GM08714 (cell line): ENCODE results near the gene RAPSN.
A peak's percentile ranks its signal among the peaks of the same experiment; 100 is the strongest.

Source experiments
- H3K4me3 ChIP-seq: fragments of 200-500 bp; sonication (Bioruptor generic); 2 replicates; pipeline ENCODE4 v1.5.1; 2014; ENCODE audit warnings: mild to moderate bottlenecking, low read length, inconsistent platforms
- ZNF274 ChIP-seq: IDR thresholded peaks from 2 replicates; pipeline ENCODE4 v1.6.1; 2012; ENCODE audit warnings: mild to moderate bottlenecking, low read depth, low read length

The RAPSN gene

GRCh38 chr11:47410370-47411264 lies 38.3 kb downstream of the RAPSN start:
- TF ChIP-seq ZNF274: no peak
- no peak overlapping the region for H3K4me3 ChIP-seq

DNA sequence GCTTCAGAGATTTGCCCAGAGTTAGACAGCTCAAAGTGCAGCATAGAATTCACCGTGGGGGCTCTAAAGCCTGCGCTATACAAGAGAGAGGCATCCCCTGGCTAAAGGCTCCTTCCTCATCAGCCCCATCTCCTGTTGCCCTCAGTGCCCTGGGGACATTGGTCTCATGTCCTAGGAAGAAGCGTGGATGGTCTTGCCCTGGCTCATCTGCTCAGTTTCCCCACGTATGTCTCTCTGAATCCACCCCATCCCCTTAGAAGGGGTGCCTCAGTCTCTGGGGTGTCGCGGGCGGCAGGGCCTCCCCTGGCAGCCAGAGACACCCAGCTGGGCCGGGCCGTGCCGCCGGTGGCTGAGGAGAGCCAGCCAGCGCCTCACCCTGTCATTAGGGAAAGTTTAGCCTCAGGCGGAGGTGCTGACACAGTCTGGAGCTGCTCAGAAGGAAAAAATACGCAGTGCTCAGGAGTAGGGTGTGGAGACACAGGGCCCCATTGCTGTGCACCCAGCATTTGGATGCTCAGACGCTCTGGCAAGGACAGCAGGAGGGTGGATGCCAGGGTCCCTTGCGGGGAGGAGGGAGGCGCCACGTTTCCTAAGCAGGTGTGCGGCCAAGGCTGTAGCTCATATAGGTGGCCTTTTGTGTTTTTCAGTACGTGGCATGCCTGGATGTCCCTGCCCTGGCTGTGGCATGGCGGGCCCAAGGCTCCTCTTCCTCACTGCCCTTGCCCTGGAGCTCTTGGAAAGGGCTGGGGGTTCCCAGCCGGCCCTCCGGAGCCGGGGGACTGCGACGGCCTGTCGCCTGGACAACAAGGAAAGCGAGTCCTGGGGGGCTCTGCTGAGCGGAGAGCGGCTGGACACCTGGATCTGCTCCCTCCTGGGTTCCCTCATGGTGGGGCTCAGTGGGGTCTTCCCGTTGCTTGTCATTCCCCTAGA lies 39.2 kb downstream of the RAPSN start:
- H3K4me3 ChIP-seq: no peak overlapping the region
- no peak for TF ChIP-seq ZNF274

- H3K4me3 ChIP-seq: peak overlapping the region; percentile 79
- no peak for TF ChIP-seq ZNF274
Observed at GRCh38 chr11:47408598-47409439, 40.1 kb downstream of the RAPSN start.

DNA sequence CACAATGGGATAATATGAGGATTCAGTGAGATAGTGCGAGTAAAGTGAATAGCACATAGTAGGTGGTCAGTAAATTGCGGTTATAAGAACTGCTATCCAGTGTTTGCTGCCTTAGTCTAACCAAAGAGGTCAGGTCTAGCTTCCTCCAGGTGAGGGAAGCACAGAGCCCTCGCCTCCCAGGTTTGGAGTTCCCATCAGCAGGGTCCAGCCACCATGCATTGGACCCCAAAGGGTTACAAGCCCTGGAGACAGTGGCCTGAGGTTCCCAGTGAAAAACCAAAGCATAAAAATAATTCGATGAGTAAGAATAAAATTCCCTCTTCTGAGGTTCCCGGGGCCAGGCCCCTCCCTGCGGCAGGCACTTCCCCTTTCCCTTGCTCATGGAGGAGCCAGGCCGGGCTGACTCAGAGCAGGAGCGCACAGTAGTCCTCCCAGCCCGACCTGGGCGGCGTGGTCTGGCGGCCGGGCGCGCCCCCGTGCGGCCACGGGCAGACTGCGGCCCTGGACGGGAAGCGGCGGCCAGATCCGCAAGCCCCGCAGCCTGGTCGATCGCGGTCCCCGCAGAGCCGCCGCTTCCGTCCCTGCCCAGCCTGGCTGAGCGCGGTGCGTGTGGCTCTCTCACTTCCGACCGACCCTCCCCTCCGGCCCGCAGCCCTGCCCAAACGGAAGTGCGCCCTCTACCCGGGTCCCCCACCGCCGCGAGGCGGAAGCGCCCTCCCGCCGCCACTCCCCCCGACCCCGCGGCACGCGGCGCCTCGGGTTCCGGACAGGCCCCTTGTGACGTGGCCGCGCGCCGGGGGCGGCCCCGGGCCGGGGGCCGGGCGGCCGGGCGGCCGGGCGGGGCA lies 41.0 kb downstream of the RAPSN start, which contains the start of gene SLC39A13:
TSS of gene SLC39A13 (plus strand) at position 845 of the 845 bp plus-strand sequence. CDS start 1,505 bp downstream, outside the sequence.
- no peak for TF ChIP-seq ZNF274
- peak within 1 kb of the TSS; percentile 79 for H3K4me3 ChIP-seq

- TF ChIP-seq ZNF274: no peak
- H3K4me3 ChIP-seq: peak overlapping the region; percentile 67; the same call in 1 of the 2 replicates
Observed at GRCh38 chr11:47406896-47407745, 41.8 kb downstream of the RAPSN start.

DNA sequence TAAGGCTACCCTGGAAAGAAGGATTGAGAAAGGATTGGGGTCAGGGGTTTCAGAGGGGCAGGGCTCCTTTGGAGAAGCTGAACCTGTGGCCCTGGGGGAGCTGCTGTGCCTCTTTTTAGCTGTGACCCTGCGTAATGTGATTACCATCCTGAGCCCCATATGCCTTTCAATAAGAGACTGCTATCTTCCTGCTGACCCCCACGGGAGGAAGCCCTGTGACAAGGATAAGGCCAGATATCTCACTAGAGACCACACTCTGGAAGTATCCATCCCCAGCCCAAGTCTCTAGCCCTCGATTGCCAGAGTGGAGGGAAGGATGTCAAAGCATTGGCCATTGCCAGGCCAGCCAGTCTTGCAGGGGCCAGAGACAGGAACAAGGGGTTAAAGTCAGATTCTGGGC lies 45.4 kb downstream of the RAPSN start:
- TF ChIP-seq ZNF274: no peak
- H3K4me3 ChIP-seq: no peak overlapping the region

DNA sequence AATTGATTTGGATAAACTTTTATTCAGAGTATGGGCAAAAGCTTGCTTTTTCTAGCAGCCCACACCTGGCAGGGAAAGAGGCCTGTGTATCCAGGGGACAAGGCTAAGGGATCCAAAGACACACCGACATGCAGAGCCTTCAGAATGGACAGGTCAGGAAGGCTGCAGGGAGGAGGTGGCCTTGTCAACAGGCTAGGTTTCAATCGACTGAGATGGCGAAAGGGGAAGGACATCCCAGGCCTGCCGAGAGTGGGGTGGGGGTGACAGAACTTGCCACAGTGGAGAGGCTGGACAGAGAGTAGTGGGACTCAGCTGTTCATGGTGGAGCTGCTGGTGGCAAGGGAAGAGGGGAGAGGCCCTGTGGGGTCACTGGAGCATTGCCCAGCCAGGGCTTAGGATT lies 45.8 kb downstream of the RAPSN start:
- TF ChIP-seq ZNF274: no peak
- H3K4me3 ChIP-seq: no peak overlapping the region

DNA sequence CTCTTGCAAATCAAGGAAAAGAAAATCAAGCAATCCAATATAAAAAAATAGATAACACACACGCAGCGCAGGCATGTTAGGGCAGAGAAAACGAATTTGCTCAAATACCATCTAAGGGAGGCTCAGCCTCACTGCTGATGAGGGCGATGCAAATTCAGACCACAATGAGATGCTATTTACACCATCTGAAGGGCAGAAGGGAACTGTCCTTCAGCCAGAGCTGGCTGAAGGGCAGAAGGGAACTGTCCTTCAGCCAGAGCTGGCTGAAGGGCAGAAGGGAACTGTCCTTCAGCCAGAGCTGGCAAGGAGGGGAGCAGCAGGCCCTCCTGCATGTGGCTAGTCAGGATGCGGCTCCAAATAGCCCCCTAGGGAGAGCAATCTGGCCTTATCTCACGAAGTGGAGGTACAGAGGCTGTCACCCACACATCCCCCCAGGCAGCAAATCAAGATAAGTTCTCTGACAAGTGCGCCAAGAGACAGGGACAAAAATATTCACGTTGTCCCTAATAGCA lies 48.1 kb downstream of the RAPSN start:
- peak overlapping the region; percentile 41; the same call in 1 of the 2 replicates for H3K4me3 ChIP-seq
- TF ChIP-seq ZNF274: no peak

DNA sequence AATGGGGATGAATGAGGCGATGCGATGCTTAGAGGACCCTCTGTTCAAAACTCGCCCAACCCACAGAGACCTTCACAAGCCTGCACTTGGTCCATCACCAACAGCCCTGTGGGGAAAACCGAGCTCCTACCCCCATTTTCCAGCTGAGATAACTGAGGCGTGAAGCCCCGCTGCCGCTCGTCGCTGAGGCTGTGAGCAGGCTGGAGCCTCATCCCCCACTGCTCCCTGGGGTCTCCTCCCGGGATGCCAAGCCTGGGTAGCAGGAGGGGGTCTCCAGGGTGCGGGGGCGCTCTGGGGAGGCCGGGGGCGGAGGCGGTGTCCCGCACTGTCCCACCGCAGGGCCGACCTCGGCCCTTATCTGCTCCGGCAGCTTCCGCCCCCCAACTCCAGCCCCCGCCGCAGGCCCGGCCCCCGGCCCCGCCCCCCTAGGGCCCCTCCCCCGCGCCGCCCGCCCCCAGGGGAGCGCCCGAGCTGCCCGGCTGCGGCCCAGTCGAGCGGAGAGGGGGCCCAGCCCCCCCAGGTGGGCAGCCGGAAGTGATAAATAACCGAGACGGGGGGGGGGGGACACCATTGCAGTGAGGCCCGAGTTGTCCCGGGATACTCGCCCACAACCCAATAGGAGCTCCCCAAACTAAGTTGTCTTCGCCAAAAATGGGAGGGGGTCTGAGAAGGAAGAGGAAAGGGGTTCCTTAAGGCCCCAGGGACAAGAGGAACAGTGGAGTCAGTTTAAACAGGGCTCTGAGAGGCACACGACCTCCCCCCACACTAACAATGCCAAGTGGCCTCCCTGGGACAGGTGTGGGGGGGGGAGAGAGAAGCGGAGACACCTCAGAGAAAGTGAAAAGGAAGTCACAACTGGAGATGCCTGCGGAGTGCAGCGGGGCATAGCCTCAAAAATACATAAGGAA lies 48.8 kb downstream of the RAPSN start:
- peak overlapping the region; percentile 66; the same call in 1 of the 2 replicates for H3K4me3 ChIP-seq
- TF ChIP-seq ZNF274: no peak

DNA sequence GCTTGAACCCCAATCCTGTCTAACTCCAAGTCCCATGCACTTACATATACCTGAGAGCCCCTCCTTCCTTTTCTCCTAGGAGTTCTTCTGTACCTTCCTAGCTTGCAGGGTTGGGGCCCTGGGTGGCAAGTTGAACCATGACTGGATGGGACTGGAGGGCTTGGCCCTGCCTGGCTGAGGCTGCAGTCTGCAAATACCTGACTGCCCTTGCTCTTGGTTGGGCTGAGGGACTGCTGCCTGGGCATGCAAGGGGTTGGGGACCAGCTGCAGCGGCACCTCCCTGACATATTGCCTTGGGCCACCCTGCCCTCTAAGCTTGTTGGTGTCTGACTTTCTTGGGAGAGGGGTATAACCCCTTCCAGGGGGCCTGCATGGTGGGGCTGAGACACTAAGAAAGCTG lies 50.4 kb downstream of the RAPSN start:
- no peak for TF ChIP-seq ZNF274
- no peak overlapping the region for H3K4me3 ChIP-seq

- TF ChIP-seq ZNF274: no peak
- H3K4me3 ChIP-seq: no peak overlapping the region
Observed at GRCh38 chr11:47398011-47398410, 50.9 kb downstream of the RAPSN start.
